Measurements from ENCODE around the gene PCDH9.

DNA sequence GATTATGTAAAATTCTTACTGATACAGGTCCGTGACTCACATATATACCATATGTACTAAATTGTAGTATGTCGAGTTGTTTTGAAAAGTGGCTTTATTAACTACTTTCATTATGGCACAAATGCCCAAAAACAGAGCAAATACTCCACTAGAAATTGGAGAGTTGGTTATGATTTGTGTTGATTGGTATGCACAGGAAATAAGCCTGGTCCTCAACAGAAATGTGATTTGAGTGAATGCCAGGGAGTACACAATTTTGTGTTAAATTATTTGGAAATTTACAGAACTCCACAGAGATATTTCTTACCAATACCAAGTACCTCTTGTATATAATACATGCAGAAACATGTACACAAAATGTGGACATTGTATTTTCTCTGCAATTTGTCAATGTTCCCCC is 676.7 kb downstream of the PCDH9 start:
- no peak for TF ChIP-seq EZH2phosphoT487 (conservative IDR thresholded peaks at IDR 0.05; ENCODE audit: low read length)
- TF ChIP-seq, protein P1, sequence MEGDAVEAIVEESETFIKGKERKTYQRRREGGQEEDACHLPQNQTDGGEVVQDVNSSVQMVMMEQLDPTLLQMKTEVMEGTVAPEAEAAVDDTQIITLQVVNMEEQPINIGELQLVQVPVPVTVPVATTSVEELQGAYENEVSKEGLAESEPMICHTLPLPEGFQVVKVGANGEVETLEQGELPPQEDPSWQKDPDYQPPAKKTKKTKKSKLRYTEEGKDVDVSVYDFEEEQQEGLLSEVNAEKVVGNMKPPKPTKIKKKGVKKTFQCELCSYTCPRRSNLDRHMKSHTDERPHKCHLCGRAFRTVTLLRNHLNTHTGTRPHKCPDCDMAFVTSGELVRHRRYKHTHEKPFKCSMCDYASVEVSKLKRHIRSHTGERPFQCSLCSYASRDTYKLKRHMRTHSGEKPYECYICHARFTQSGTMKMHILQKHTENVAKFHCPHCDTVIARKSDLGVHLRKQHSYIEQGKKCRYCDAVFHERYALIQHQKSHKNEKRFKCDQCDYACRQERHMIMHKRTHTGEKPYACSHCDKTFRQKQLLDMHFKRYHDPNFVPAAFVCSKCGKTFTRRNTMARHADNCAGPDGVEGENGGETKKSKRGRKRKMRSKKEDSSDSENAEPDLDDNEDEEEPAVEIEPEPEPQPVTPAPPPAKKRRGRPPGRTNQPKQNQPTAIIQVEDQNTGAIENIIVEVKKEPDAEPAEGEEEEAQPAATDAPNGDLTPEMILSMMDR (IDR thresholded peaks at IDR 0.05; ENCODE audit: insufficient read depth, low read length, poor library complexity, severe bottlenecking): no peak

Data from SU-DHL-6 (cell line).